ENCODE results near the gene TAF11L13.

GRCh38 chr5:17665836-17666235 is 33.9 kb downstream of the TAF11L13 start:
- TF ChIP-seq, protein P1, sequence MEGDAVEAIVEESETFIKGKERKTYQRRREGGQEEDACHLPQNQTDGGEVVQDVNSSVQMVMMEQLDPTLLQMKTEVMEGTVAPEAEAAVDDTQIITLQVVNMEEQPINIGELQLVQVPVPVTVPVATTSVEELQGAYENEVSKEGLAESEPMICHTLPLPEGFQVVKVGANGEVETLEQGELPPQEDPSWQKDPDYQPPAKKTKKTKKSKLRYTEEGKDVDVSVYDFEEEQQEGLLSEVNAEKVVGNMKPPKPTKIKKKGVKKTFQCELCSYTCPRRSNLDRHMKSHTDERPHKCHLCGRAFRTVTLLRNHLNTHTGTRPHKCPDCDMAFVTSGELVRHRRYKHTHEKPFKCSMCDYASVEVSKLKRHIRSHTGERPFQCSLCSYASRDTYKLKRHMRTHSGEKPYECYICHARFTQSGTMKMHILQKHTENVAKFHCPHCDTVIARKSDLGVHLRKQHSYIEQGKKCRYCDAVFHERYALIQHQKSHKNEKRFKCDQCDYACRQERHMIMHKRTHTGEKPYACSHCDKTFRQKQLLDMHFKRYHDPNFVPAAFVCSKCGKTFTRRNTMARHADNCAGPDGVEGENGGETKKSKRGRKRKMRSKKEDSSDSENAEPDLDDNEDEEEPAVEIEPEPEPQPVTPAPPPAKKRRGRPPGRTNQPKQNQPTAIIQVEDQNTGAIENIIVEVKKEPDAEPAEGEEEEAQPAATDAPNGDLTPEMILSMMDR (IDR thresholded peaks at IDR 0.05): no peak
- no peak for TF ChIP-seq POLR2A (IDR thresholded peaks at IDR 0.05)
